H9 (cell line): Measurements from ENCODE around the gene CIB4. TPM values are rescaled to one million over a fixed set of nuclear protein-coding genes. Genes with fewer than 3 reads are reported as not detected.

Source experiments
- DNase-seq: peaks from one replicate; pipeline ENCODE4 v3.0.0-alpha.2; 2017
- H2AFZ ChIP-seq: one replicate; pipeline ENCODE4 v1.6.1; 2013; ENCODE audit warnings: mild to moderate bottlenecking, low read length, control low read depth, moderate library complexity
- H2AK5ac ChIP-seq: 2 replicates; pipeline ENCODE4 v1.6.1; 2013; ENCODE audit warnings: low read length, control low read depth, mixed read lengths; ENCODE audit not compliant: insufficient read length
- H2BK120ac ChIP-seq: one replicate; pipeline ENCODE4 v1.6.1; 2013; ENCODE audit warnings: low read depth, mild to moderate bottlenecking, low read length, control low read depth, inconsistent platforms; ENCODE audit not compliant: poor library complexity, severe bottlenecking
- H2BK12ac ChIP-seq: 2 replicates; pipeline ENCODE4 v1.6.1; 2013; ENCODE audit warnings: low read length, control low read depth, mixed read lengths, low read depth; ENCODE audit not compliant: insufficient read length
- H2BK15ac ChIP-seq: 2 replicates; pipeline ENCODE4 v1.6.1; 2013; ENCODE audit warnings: low read depth, low read length, control low read depth
- H2BK20ac ChIP-seq: one replicate; pipeline ENCODE4 v1.6.1; 2013; ENCODE audit warnings: low read depth, mild to moderate bottlenecking, low read length, control low read depth, inconsistent platforms; ENCODE audit not compliant: poor library complexity, severe bottlenecking
- H2BK5ac ChIP-seq: 2 replicates; pipeline ENCODE4 v1.6.1; 2013; ENCODE audit warnings: low read length, control low read depth, mixed read lengths; ENCODE audit not compliant: insufficient read length
- H3K14ac ChIP-seq: 2 replicates; pipeline ENCODE4 v1.6.1; 2013; ENCODE audit warnings: low read length, control low read depth; ENCODE audit not compliant: insufficient read depth
- H3K18ac ChIP-seq: 2 replicates; pipeline ENCODE4 v1.6.1; 2013; ENCODE audit warnings: low read depth, mild to moderate bottlenecking, mixed read lengths, low read length, control low read depth; ENCODE audit not compliant: insufficient read length
- H3K23ac ChIP-seq: 2 replicates; pipeline ENCODE4 v1.6.1; 2013; ENCODE audit warnings: low read length, control low read depth, mixed read lengths, low read depth; ENCODE audit not compliant: insufficient read length
- H3K23me2 ChIP-seq: 2 replicates; pipeline ENCODE4 v1.6.1; 2013; ENCODE audit warnings: low read depth, mild to moderate bottlenecking, mixed read lengths, low read length, control low read depth; ENCODE audit not compliant: insufficient read length, poor library complexity, severe bottlenecking
- H3K27ac ChIP-seq: 2 replicates; pipeline ENCODE4 v1.5.1; 2013; ENCODE audit warnings: low read length, control low read depth, mixed read lengths, low read depth; ENCODE audit not compliant: insufficient read length
- H3K27me3 ChIP-seq: 2 replicates; pipeline ENCODE4 v1.6.1; 2013; ENCODE audit warnings: low read length, control low read depth, inconsistent platforms; ENCODE audit not compliant: insufficient read depth
- H3K4ac ChIP-seq: 2 replicates; pipeline ENCODE4 v1.6.1; 2013; ENCODE audit warnings: low read depth, mild to moderate bottlenecking, control low read depth, inconsistent platforms, low read length, moderate library complexity
- H3K4me1 ChIP-seq: 2 replicates; pipeline ENCODE4 v1.6.1; 2013; ENCODE audit warnings: low read length, control low read depth, inconsistent platforms; ENCODE audit not compliant: insufficient read depth
- H3K4me2 ChIP-seq: 2 replicates; pipeline ENCODE4 v1.6.1; 2013; ENCODE audit warnings: low read length, control low read depth, mixed read lengths; ENCODE audit not compliant: insufficient read length, insufficient read depth
- H3K56ac ChIP-seq: 2 replicates; pipeline ENCODE4 v1.6.1; 2013; ENCODE audit warnings: low read depth, mild to moderate bottlenecking, mixed read lengths, low read length, control low read depth; ENCODE audit not compliant: insufficient read length
- H3K79me1 ChIP-seq: 2 replicates; pipeline ENCODE4 v1.6.1; 2013; ENCODE audit warnings: low read depth, mild to moderate bottlenecking, moderate library complexity, low read length, control low read depth, inconsistent platforms; ENCODE audit not compliant: insufficient read depth, poor library complexity, severe bottlenecking
- H3K79me2 ChIP-seq: 2 replicates; pipeline ENCODE4 v1.6.1; 2013; ENCODE audit warnings: low read length, control low read depth, inconsistent platforms; ENCODE audit not compliant: insufficient read depth
- H3K9ac ChIP-seq: 2 replicates; pipeline ENCODE4 v1.6.1; 2013; ENCODE audit warnings: low read length, control low read depth, mixed read lengths; ENCODE audit not compliant: insufficient read length; ENCODE audit errors: extremely low read depth
- H3K9me3 ChIP-seq: one replicate; pipeline ENCODE4 v1.6.1; 2013; ENCODE audit warnings: low read depth, low read length, inconsistent platforms; ENCODE audit not compliant: control insufficient read depth
- H3T11ph ChIP-seq: one replicate; pipeline ENCODE4 v1.6.1; 2013; ENCODE audit warnings: mild to moderate bottlenecking, low read length, control low read depth, inconsistent platforms
- H4K20me1 ChIP-seq: one replicate; pipeline ENCODE4 v1.6.1; 2013; ENCODE audit not compliant: control insufficient read depth, insufficient read length, insufficient read depth
- H4K5ac ChIP-seq: 2 replicates; pipeline ENCODE4 v1.6.1; 2013; ENCODE audit warnings: low read depth, mild to moderate bottlenecking, mixed read lengths, low read length, control low read depth; ENCODE audit not compliant: insufficient read length
- H4K8ac ChIP-seq: replicated peaks from 2 replicates; pipeline ENCODE4 v1.6.1; 2013; ENCODE audit warnings: low read length, control low read depth, mixed read lengths, low read depth; ENCODE audit not compliant: insufficient read length
- H4K91ac ChIP-seq: 2 replicates; pipeline ENCODE4 v1.6.1; 2013; ENCODE audit warnings: low read depth, mild to moderate bottlenecking, moderate library complexity, mixed read lengths, low read length, control low read depth; ENCODE audit not compliant: insufficient read length
- H3K27ac Mint-ChIP-seq, 3 experiments: 2 replicates in 2 of 3; 3 replicates in 1 of 3; pipeline ENCODE4 v1.8.0; 2020 to 2021; ENCODE audit warnings: mixed read lengths in 3 of 3, mild to moderate bottlenecking in 1 of 3, moderate library complexity in 1 of 3
- H3K27me3 Mint-ChIP-seq: 2 replicates; pipeline ENCODE4 v1.8.0; 2021; ENCODE audit warnings: low read depth, mild to moderate bottlenecking, moderate library complexity, mixed read lengths
- H3K36me3 Mint-ChIP-seq, 3 experiments: 2 replicates in 2 of 3; 3 replicates in 1 of 3; pipeline ENCODE4 v1.8.0; 2020 to 2021; ENCODE audit warnings: low read depth in 3 of 3, mixed read lengths in 3 of 3; ENCODE audit not compliant: insufficient read depth in 1 of 3
- H3K4me1 Mint-ChIP-seq, 2 experiments: 2 replicates each; pipeline ENCODE4 v1.8.0; 2020; ENCODE audit warnings: mixed read lengths in 2 of 2
- H3K4me3 Mint-ChIP-seq, 2 experiments: 2 replicates in 1 of 2; 3 replicates in 1 of 2; pipeline ENCODE4 v1.8.0; 2020 to 2021; ENCODE audit warnings: mild to moderate bottlenecking in 2 of 2, mixed read lengths in 2 of 2, moderate library complexity in 1 of 2
- H3K9me3 Mint-ChIP-seq, 2 experiments: 2 replicates in 1 of 2; 3 replicates in 1 of 2; pipeline ENCODE4 v1.8.0; 2020; ENCODE audit warnings: mild to moderate bottlenecking in 2 of 2, mixed read lengths in 2 of 2, moderate library complexity in 1 of 2
- CTCF ChIP-seq: fragments of 200-600 bp; sonication (generic); conservative IDR thresholded peaks from 3 replicates; pipeline ENCODE4 v1.8.0; 2021; ENCODE audit warnings: antibody characterized with exemption, mild to moderate bottlenecking
- WGBS: extraction: QIAGEN DNeasy Blood & Tissue Kit; methylation state at CpG from one replicate; pipeline ENCODE4 v1.1.7; 2013; ENCODE audit warnings: missing lambda C conversion rate, low lambda C conversion rate, mixed read lengths; ENCODE audit not compliant: insufficient read length; ENCODE audit errors: extremely low coverage; 5-methylcytosine and 5-hydroxymethylcytosine counted together
- total RNA-seq: library from RNA; stranded (reverse); gene quantifications from 2 replicates; pipeline ENCODE4 v1.2.1, GENCODE V29; 2021

The CIB4 gene
- total RNA-seq, 1 experiment from 2014 or later, result not detected

- Mint-ChIP-seq H3K4me3 (no peak overlapping the region), H3K27me3 (peaks cover 37% of the 10 kb centered on the region), H3K36me3 (no peaks in the 10 kb centered on the region), H3K27ac (no peak overlapping the region; a peak in 1 of 7 replicates), H3K9me3 (no peaks in the 10 kb centered on the region; a peak in 1 of 5 replicates), H3K4me1 (peaks cover 25 to 40% of the 10 kb centered on the region in 2 experiments)
- Histone ChIP-seq H3K79me1 (no peaks in the 10 kb centered on the region), H3K27ac (no peak overlapping the region), H2BK20ac (no peak overlapping the region), H3T11ph (no peak overlapping the region), H3K18ac (no peak overlapping the region), H3K79me2 (no peaks in the 10 kb centered on the region), H2BK12ac (no peak overlapping the region), H4K5ac (no peak overlapping the region), H3K4me1 (no peaks in the 10 kb centered on the region), H2BK120ac (no peak overlapping the region), H3K27me3 (no peaks in the 10 kb centered on the region), H3K14ac (no peak overlapping the region), H2BK15ac (no peak overlapping the region), H3K4me2 (no peak overlapping the region), H4K91ac (no peak overlapping the region), H3K56ac (no peak overlapping the region), H4K8ac (no peak overlapping the region), H4K20me1 (no peaks in the 10 kb centered on the region), H2BK5ac (no peak overlapping the region), H2AK5ac (no peak overlapping the region), H3K23me2 (no peaks in the 10 kb centered on the region), H3K9ac (no peak overlapping the region), H3K23ac (no peak overlapping the region), H3K9me3 (no peaks in the 10 kb centered on the region), H2AFZ (no peak overlapping the region), H3K4ac (no peak overlapping the region)
- no peak for DNase-seq
- TF ChIP-seq CTCF, result no peak
- no CpG with 5 or more reads among the region's 5 CpGs for WGBS
Measured at GRCh38 chr2:26563686-26564085, 77.5 kb downstream of the CIB4 start.
